Measurements from ENCODE around the gene PPT2. TPM values are rescaled to one million over a fixed set of nuclear protein-coding genes. Genes with fewer than 3 reads are reported as not detected.

Gene PPT2
- total and polyA plus RNA-seq, 2 of the 13 experiments (the other 11 are each of a cell fraction or from before 2014, with no cell fraction given) = 39.2 to 61.8 TPM

GRCh38 chr6:32127717-32128592, 26.0 kb upstream of the PPT2 start, which contains the start of gene ATF6B (continued):
- no peak; the same call in 1 of the 2 replicates for TF ChIP-seq FOXP4 (CRISPR knock-in tag; IDR thresholded peaks at IDR 0.05)
- peak; percentile 85 for TF ChIP-seq GATAD1 (CRISPR knock-in tag; IDR thresholded peaks at IDR 0.05)
- TF ChIP-seq MEIS1 (CRISPR knock-in tag; IDR thresholded peaks at IDR 0.05; ENCODE audit: borderline replicate concordance) = 0 out of 2 replicates have a peak, but pooled peaks have one; percentile 57
- peak; percentile 84 for TF ChIP-seq SIN3B (IDR thresholded peaks at IDR 0.05; ENCODE audit: low read length)
- TF ChIP-seq ARNTL (CRISPR knock-in tag; IDR thresholded peaks at IDR 0.05) = peak; percentile 77
- TF ChIP-seq XBP1 (CRISPR knock-in tag; IDR thresholded peaks at IDR 0.05) = no peak
- TF ChIP-seq MEF2D (CRISPR knock-in tag; IDR thresholded peaks at IDR 0.05) = peak; percentile 78; the same call in 1 of the 2 replicates
- TF ChIP-seq PAF1 (CRISPR knock-in tag; IDR thresholded peaks at IDR 0.05) = no peak
- TF ChIP-seq ZNF530 (CRISPR knock-in tag; IDR thresholded peaks at IDR 0.05; ENCODE audit: low read depth) = no peak
- no peak for TF ChIP-seq ZNF34 (CRISPR knock-in tag; IDR thresholded peaks at IDR 0.05; ENCODE audit: borderline replicate concordance)
- TF ChIP-seq ZNF724P (CRISPR knock-in tag; IDR thresholded peaks at IDR 0.05; ENCODE audit: borderline replicate concordance) = peak; percentile 45; the same call in 1 of the 2 replicates
- TF ChIP-seq KDM4B (CRISPR knock-in tag; IDR thresholded peaks at IDR 0.05) = peak; percentile 33; the same call in 1 of the 2 replicates
- peak; percentile 74; the same call in 1 of the 2 replicates for TF ChIP-seq ZNF782 (CRISPR knock-in tag; IDR thresholded peaks at IDR 0.05; ENCODE audit: borderline replicate concordance)
- peak; percentile 93 for TF ChIP-seq NFYC (CRISPR knock-in tag; IDR thresholded peaks at IDR 0.05)
- no peak for TF ChIP-seq NFE2L2 (IDR thresholded peaks at IDR 0.05; ENCODE audit: low read length)
- no peak for TF ChIP-seq IKZF4 (CRISPR knock-in tag; IDR thresholded peaks at IDR 0.05; ENCODE audit: borderline replicate concordance, low read depth, not compliant biosample characterization)
- TF ChIP-seq ZGPAT (CRISPR knock-in tag; IDR thresholded peaks at IDR 0.05) = peak; percentile 55; the same call in 1 of the 2 replicates
- TF ChIP-seq HOXA5 (CRISPR knock-in tag; IDR thresholded peaks at IDR 0.05) = no peak
- TF ChIP-seq ZNF605 (CRISPR knock-in tag; IDR thresholded peaks at IDR 0.05) = peak; percentile 60
- TF ChIP-seq ZMYM4 (CRISPR knock-in tag; IDR thresholded peaks at IDR 0.05) = peak; percentile 66
- no peak for TF ChIP-seq GRHL1 (CRISPR knock-in tag; conservative IDR thresholded peaks at IDR 0.05)
- TF ChIP-seq ZNF879 (CRISPR knock-in tag; IDR thresholded peaks at IDR 0.05) = no peak; the same call in 1 of the 2 replicates
